Suppressor macrophage treated with lipopolysaccharide for 1 hour (primary cell): ENCODE measurements around the gene SPATA31E1.

Experiments
- DNase-seq, 3 donors: peaks; one replicate each; pipeline ENCODE4 v3.0.0-alpha.2; 2020 to 2022

Gene SPATA31E1

GRCh38 chr9:87882627-87883026, at the start of gene SPATA31E1:
TSS of gene SPATA31E1 (plus strand) at chr9:87882877. CDS start at chr9:87882892, 15 bp downstream.
- DNase-seq = no peak

GRCh38 chr9:87834357-87834756, 48.3 kb upstream of the SPATA31E1 start:
- DNase-seq = no peak

- DNase-seq = no peak
These were observed 46.1 kb upstream of the SPATA31E1 start for GRCh38 chr9:87836536-87836935.

- DNase-seq = no peak
These were observed 45.5 kb upstream of the SPATA31E1 start for GRCh38 chr9:87836951-87837705.

GRCh38 chr9:87840134-87840533, 42.5 kb upstream of the SPATA31E1 start:
- DNase-seq = peak; percentile 64 to 76 (median 67)

- no peak for DNase-seq
These were observed 39.6 kb upstream of the SPATA31E1 start for GRCh38 chr9:87842878-87843585.

- no peak for DNase-seq
These were observed 38.2 kb upstream of the SPATA31E1 start for GRCh38 chr9:87844506-87844905.

- peak in 1 of 3 donors; percentile 20 for DNase-seq
These were observed 34.9 kb upstream of the SPATA31E1 start for GRCh38 chr9:87847817-87848216.

GRCh38 chr9:87849144-87849758, 33.4 kb upstream of the SPATA31E1 start:
- no peak for DNase-seq

GRCh38 chr9:87850391-87850790, 32.3 kb upstream of the SPATA31E1 start:
- no peak for DNase-seq

GRCh38 chr9:87851186-87851585, 31.5 kb upstream of the SPATA31E1 start:
- peak; percentile 21 to 59 (median 45) for DNase-seq

GRCh38 chr9:87853302-87853701, 29.4 kb upstream of the SPATA31E1 start:
- no peak for DNase-seq

- no peak for DNase-seq
These were observed 28.6 kb upstream of the SPATA31E1 start for GRCh38 chr9:87853876-87854579.

- DNase-seq = no peak
These were observed 28.1 kb upstream of the SPATA31E1 start for GRCh38 chr9:87854580-87854955.

- no peak for DNase-seq
These were observed 27.6 kb upstream of the SPATA31E1 start for GRCh38 chr9:87855061-87855460.

- no peak for DNase-seq
These were observed 25.3 kb upstream of the SPATA31E1 start for GRCh38 chr9:87857141-87857947.

- DNase-seq = no peak
These were observed 24.7 kb upstream of the SPATA31E1 start for GRCh38 chr9:87857948-87858335.

- no peak for DNase-seq
These were observed 23.5 kb upstream of the SPATA31E1 start for GRCh38 chr9:87859137-87859536.

GRCh38 chr9:87859786-87860185, 22.9 kb upstream of the SPATA31E1 start:
- DNase-seq = no peak

- no peak for DNase-seq
These were observed 21.3 kb upstream of the SPATA31E1 start for GRCh38 chr9:87861332-87861731.

- no peak for DNase-seq
These were observed 20.0 kb upstream of the SPATA31E1 start for GRCh38 chr9:87862536-87863268.
